Islet of Langerhans (tissue), 1 donor: Measurements from ENCODE around the gene PPP1R1C.

ENCODE experiments used
- FAIRE-seq: peaks from one replicate; lab custom pipeline; 2011; peaks lifted over from hg19 to GRCh38; lab: Jason Lieb, UNC

Gene PPP1R1C

GRCh38 chr2:182113334-182113733 lies 127.7 kb downstream of the PPP1R1C start:
- FAIRE-seq, result no peak

- FAIRE-seq, result no peak
These were observed 129.6 kb downstream of the PPP1R1C start for GRCh38 chr2:182115258-182115657.

GRCh38 chr2:182116774-182117173 lies 131.1 kb downstream of the PPP1R1C start:
- FAIRE-seq, result no peak

- FAIRE-seq, result no peak
These were observed 131.5 kb downstream of the PPP1R1C start for GRCh38 chr2:182117196-182117595.

- FAIRE-seq, result no peak
These were observed 143.4 kb downstream of the PPP1R1C start for GRCh38 chr2:182128821-182129707.

GRCh38 chr2:182132605-182133004 lies 147.0 kb downstream of the PPP1R1C start:
- no peak for FAIRE-seq

GRCh38 chr2:182133195-182133891 lies 147.7 kb downstream of the PPP1R1C start:
- peak; percentile 13 for FAIRE-seq

- FAIRE-seq, result no peak
These were observed 148.5 kb downstream of the PPP1R1C start for GRCh38 chr2:182134201-182134600.

- FAIRE-seq, result no peak
These were observed 156.4 kb downstream of the PPP1R1C start for GRCh38 chr2:182142062-182142461.

- no peak for FAIRE-seq
These were observed 158.6 kb downstream of the PPP1R1C start for GRCh38 chr2:182144041-182144775.

- no peak for FAIRE-seq
These were observed 159.1 kb downstream of the PPP1R1C start for GRCh38 chr2:182144776-182145165.

GRCh38 chr2:182148344-182148743 lies 162.7 kb downstream of the PPP1R1C start:
- no peak for FAIRE-seq

- no peak for FAIRE-seq
These were observed 178.2 kb downstream of the PPP1R1C start for GRCh38 chr2:182163878-182164277.

- no peak for FAIRE-seq
These were observed 179.0 kb downstream of the PPP1R1C start for GRCh38 chr2:182164686-182165085.

GRCh38 chr2:182165202-182165601 lies 179.5 kb downstream of the PPP1R1C start:
- FAIRE-seq, result no peak

- FAIRE-seq, result no peak
These were observed 180.8 kb downstream of the PPP1R1C start for GRCh38 chr2:182166406-182166805.

GRCh38 chr2:182166841-182167240 lies 181.2 kb downstream of the PPP1R1C start:
- no peak for FAIRE-seq
